Panc1 (cell line): Measurements from ENCODE around the gene PAPSS2. TPM values are rescaled to one million over a fixed set of nuclear protein-coding genes. Genes with fewer than 3 reads are reported as not detected.

Experiments
- ATAC-seq: fragments of 200-7000 bp; cut with Tn5 transposase; 2 replicates; pipeline ENCODE4 v1.9.1; 2020; ENCODE audit warnings: mild to moderate bottlenecking, moderate library complexity
- BruUV-seq: library from RNA; stranded (reverse); fragments of 400-500 nt; replicated peaks from 2 replicates; lab custom pipeline; 2021; lab: Mats Ljungman, UMichigan
- CTCF ChIA-PET: fragments of 300-600 bp; sonication (Branson Sonifier 250); formaldehyde crosslinking; loops from one replicate; lab custom pipeline; 2022; ENCODE audit warnings: antibody characterized with exemption; lab: Charles Lee
- POLR2A ChIA-PET: fragments of 300-600 bp; sonication (Branson Sonifier 250); formaldehyde crosslinking; loops from one replicate; lab custom pipeline; 2022; ENCODE audit warnings: antibody characterized with exemption; lab: Charles Lee
- DNase-seq: peaks from one replicate; pipeline ENCODE4 v3.0.0-alpha.2; 2010; ENCODE audit warnings: low read depth, low spot score
- H3K27ac ChIP-seq: 2 replicates; pipeline ENCODE4 v1.5.1; 2011; ENCODE audit warnings: mild to moderate bottlenecking, low read length, inconsistent platforms
- H3K27me3 ChIP-seq: fragments of 200-500 bp; sonication (Bioruptor generic); 2 replicates; pipeline ENCODE4 v1.6.0; 2014; ENCODE audit warnings: low read length, inconsistent platforms; ENCODE audit not compliant: control insufficient read depth, insufficient read depth
- H3K36me3 ChIP-seq: fragments of 200-500 bp; sonication (Bioruptor generic); 2 replicates; pipeline ENCODE4 v1.5.1; 2014; ENCODE audit warnings: inconsistent platforms, mild to moderate bottlenecking, low read length, moderate library complexity; ENCODE audit not compliant: control insufficient read depth, insufficient read depth
- H3K4me1 ChIP-seq: 2 replicates; pipeline ENCODE4 v1.5.1; 2011; ENCODE audit warnings: inconsistent platforms, mild to moderate bottlenecking, low read length, moderate library complexity; ENCODE audit not compliant: control insufficient read depth, insufficient read depth
- H3K4me3 ChIP-seq, 2 experiments: 2 replicates each; pipeline ENCODE4 v1.5.1; 2011 to 2012; ENCODE audit warnings: low read depth in 2 of 2, low read length in 2 of 2, mild to moderate bottlenecking in 2 of 2, inconsistent platforms in 1 of 2, moderate library complexity in 1 of 2
- H3K9me3 ChIP-seq: fragments of 200-500 bp; sonication (Bioruptor generic); 2 replicates; pipeline ENCODE4 v1.5.1; 2014; ENCODE audit warnings: low read depth, mild to moderate bottlenecking, inconsistent platforms, low read length, moderate library complexity; ENCODE audit not compliant: control insufficient read depth, insufficient read depth
- POLR2AphosphoS5 ChIP-seq: IDR thresholded peaks from 2 replicates; pipeline ENCODE4 v1.6.1; 2012; ENCODE audit warnings: mild to moderate bottlenecking, low read depth, low read length, moderate library complexity
- SIN3A ChIP-seq: IDR thresholded peaks from 2 replicates; pipeline ENCODE4 v1.6.1; 2012; ENCODE audit warnings: low read depth, mild to moderate bottlenecking, low read length, moderate library complexity, borderline replicate concordance; ENCODE audit not compliant: insufficient read depth
- TCF7L2 ChIP-seq: IDR thresholded peaks from 2 replicates; pipeline ENCODE4 v1.6.1; 2011; ENCODE audit warnings: mild to moderate bottlenecking, low read depth, low read length, inconsistent platforms
- in situ Hi-C: cut with HindIII; loops from 2 replicates; pipeline ENCODE4 v1.10.0; 2016; ENCODE audit warnings: low sequenced_read_pairs, low pct_unique_long_range_greater_than_20kb
- intact Hi-C: fragments of 100-400 bp; cut with micrococcal nuclease; formaldehyde crosslinking; loops from one replicate; pipeline ENCODE4 v1.10.0; 2022; ENCODE audit not compliant: unreplicated experiment
- total RNA-seq: library from RNA; stranded (reverse); gene quantifications from one replicate; pipeline ENCODE4 v1.2.1, GENCODE V29; 2021; ENCODE audit not compliant: unreplicated experiment
- TF ChIP-seq, protein P1 (sequence below), 2 experiments: IDR thresholded peaks; 2 replicates each; pipeline ENCODE4 v1.6.1; 2011 to 2012; ENCODE audit warnings: low read depth in 2 of 2, control low read depth in 1 of 2, low read length in 1 of 2, mild to moderate bottlenecking in 1 of 2, moderate library complexity in 1 of 2; ENCODE audit not compliant: insufficient read depth in 1 of 2
- TF ChIP-seq, protein P2 (sequence below): fragments of 450-650 bp; IDR thresholded peaks from 2 replicates; pipeline ENCODE4 v1.5.1; 2017; ENCODE audit warnings: mild to moderate bottlenecking

PAPSS2 gene
- total RNA-seq, 1 experiment from 2014 or later = 17.1 TPM

DNA sequence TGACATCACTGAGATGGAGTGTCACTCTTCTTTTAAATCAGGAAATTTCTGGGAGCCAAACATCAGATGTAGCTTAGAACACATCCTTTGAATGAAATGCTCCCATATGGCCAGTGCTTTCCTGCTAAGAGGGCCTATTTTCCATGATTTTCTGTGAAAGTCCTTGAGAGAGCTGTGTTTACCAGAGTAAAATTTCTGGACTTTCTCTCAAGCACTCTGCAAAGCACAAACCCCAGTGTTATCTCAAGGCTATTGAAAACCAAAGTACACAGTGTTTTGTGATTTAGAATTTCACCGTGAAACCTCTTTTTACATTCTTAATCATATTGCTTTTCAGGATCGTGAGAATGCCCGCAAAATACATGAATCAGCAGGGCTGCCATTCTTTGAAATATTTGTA lies 54.0 kb downstream of the PAPSS2 start:
- intact Hi-C loops = no loop called here
- H3K4me3 ChIP-seq = no peak overlapping the region
- no peak for DNase-seq
- no peak for ATAC-seq
- BruUV-seq = no TSS peak
- in situ Hi-C loops = no loop called here
- H3K36me3 ChIP-seq = no peaks in the 10 kb centered on the region
- no peaks in the 10 kb centered on the region for H3K4me1 ChIP-seq
- no peak overlapping the region for H3K27ac ChIP-seq
- ChIA-PET POLR2A (no interaction called here), CTCF (no interaction called here)
- no peaks in the 10 kb centered on the region for H3K9me3 ChIP-seq
- H3K27me3 ChIP-seq = no peaks in the 10 kb centered on the region
- TF ChIP-seq POLR2AphosphoS5 = no peak

DNA sequence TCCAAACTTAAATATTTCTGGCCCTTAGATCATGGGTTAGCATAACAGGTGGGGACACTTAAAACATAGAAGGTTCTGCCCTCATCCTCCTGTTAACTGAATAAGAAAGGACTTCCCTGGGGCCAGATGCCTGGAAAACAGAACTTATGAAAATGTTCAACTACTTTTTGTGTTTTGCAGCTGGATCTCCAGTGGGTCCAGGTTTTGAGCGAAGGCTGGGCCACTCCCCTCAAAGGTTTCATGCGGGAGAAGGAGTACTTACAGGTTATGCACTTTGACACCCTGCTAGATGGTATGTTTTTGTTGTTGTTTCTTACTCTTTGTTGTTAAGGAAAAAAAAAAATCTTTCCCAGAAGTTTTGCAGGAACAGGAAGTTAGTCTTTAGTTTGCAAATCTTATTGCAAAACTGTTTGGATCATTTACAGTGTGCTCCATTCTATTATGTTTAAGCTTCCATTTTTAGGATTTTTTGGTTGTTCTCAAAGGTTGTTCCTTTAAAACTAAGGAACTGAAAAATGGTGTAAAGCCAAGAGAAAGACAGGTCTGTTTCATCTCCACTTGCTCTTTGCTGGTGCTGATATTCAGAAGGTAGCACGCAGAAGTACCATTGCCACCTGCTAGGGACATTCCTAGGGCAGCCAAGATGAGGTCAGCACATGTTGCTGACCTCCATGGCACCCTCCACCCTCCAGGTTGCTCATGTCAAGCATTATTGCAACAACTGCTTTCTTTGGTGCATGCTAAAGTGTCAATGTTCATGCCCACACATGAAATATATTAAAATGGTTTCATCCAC lies 56.1 kb downstream of the PAPSS2 start:
- ChIA-PET CTCF (no interaction called here), POLR2A (no interaction called here)
- BruUV-seq = no TSS peak
- intact Hi-C loops (no loop called here), in situ Hi-C loops (no loop called here)
- no peak for TF ChIP-seq TCF7L2
- TF ChIP-seq SIN3A = no peak
- TF ChIP-seq, protein P1, sequence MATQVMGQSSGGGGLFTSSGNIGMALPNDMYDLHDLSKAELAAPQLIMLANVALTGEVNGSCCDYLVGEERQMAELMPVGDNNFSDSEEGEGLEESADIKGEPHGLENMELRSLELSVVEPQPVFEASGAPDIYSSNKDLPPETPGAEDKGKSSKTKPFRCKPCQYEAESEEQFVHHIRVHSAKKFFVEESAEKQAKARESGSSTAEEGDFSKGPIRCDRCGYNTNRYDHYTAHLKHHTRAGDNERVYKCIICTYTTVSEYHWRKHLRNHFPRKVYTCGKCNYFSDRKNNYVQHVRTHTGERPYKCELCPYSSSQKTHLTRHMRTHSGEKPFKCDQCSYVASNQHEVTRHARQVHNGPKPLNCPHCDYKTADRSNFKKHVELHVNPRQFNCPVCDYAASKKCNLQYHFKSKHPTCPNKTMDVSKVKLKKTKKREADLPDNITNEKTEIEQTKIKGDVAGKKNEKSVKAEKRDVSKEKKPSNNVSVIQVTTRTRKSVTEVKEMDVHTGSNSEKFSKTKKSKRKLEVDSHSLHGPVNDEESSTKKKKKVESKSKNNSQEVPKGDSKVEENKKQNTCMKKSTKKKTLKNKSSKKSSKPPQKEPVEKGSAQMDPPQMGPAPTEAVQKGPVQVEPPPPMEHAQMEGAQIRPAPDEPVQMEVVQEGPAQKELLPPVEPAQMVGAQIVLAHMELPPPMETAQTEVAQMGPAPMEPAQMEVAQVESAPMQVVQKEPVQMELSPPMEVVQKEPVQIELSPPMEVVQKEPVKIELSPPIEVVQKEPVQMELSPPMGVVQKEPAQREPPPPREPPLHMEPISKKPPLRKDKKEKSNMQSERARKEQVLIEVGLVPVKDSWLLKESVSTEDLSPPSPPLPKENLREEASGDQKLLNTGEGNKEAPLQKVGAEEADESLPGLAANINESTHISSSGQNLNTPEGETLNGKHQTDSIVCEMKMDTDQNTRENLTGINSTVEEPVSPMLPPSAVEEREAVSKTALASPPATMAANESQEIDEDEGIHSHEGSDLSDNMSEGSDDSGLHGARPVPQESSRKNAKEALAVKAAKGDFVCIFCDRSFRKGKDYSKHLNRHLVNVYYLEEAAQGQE (IDR thresholded peaks at IDR 0.05; ENCODE audit: insufficient read depth in 1 of 2, low read depth in 2 of 2, low read length in 1 of 2) = no peak
- no peak for TF ChIP-seq POLR2AphosphoS5
- TF ChIP-seq, protein P2, sequence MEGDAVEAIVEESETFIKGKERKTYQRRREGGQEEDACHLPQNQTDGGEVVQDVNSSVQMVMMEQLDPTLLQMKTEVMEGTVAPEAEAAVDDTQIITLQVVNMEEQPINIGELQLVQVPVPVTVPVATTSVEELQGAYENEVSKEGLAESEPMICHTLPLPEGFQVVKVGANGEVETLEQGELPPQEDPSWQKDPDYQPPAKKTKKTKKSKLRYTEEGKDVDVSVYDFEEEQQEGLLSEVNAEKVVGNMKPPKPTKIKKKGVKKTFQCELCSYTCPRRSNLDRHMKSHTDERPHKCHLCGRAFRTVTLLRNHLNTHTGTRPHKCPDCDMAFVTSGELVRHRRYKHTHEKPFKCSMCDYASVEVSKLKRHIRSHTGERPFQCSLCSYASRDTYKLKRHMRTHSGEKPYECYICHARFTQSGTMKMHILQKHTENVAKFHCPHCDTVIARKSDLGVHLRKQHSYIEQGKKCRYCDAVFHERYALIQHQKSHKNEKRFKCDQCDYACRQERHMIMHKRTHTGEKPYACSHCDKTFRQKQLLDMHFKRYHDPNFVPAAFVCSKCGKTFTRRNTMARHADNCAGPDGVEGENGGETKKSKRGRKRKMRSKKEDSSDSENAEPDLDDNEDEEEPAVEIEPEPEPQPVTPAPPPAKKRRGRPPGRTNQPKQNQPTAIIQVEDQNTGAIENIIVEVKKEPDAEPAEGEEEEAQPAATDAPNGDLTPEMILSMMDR = no peak
- Histone ChIP-seq H3K4me3 (no peak overlapping the region), H3K27ac (no peak overlapping the region), H3K9me3 (no peaks in the 10 kb centered on the region), H3K27me3 (no peaks in the 10 kb centered on the region), H3K4me1 (no peaks in the 10 kb centered on the region), H3K36me3 (no peaks in the 10 kb centered on the region)
- DNase-seq (no peak), ATAC-seq (no peak)

DNA sequence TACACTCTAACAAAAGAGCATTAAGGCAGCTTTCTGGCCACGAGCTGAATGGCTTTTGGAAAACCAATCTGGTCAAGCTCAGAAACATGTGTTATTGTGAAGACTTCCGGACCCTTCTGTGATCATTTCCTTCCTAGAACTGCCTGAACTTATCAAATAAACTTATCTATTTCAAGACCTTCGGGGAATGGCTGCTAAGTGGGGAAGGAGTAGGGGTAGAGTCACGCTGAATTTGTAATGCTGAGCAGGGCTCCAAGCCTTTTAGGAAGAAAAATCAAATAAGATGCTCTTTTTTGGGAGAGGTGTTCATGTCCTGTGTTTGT lies 56.6 kb downstream of the PAPSS2 start:
- Histone ChIP-seq H3K4me3 (no peak overlapping the region), H3K4me1 (no peaks in the 10 kb centered on the region), H3K9me3 (no peaks in the 10 kb centered on the region), H3K36me3 (no peaks in the 10 kb centered on the region), H3K27me3 (no peaks in the 10 kb centered on the region), H3K27ac (no peak overlapping the region)
- in situ Hi-C loops (no loop called here), intact Hi-C loops (no loop called here)
- DNase-seq (no peak), ATAC-seq (no peak)
- CTCF ChIA-PET = no interaction called here
- TF ChIP-seq TCF7L2 (no peak), POLR2AphosphoS5 (no peak), SIN3A (no peak)
- TF ChIP-seq, protein P1 (IDR thresholded peaks at IDR 0.05; ENCODE audit: insufficient read depth in 1 of 2, low read depth in 2 of 2, low read length in 1 of 2) = no peak
- TF ChIP-seq, protein P2 = no peak
- POLR2A ChIA-PET = no interaction called here
- BruUV-seq = no TSS peak
